GM12878 (cell line): ENCODE data around the gene NUDT16. TPM values are rescaled to one million over a fixed set of nuclear protein-coding genes. Genes with fewer than 3 reads are reported as not detected.

ENCODE experiments used
- ATAC-seq: fragments of 200-7000 bp; cut with Tn5 transposase; 3 replicates; pipeline ENCODE4 v1.9.1; 2020; ENCODE audit warnings: mild to moderate bottlenecking, moderate library complexity
- BruUV-seq: library from RNA; stranded (reverse); fragments of 400-500 nt; replicated peaks from 2 replicates; lab custom pipeline; 2021; lab: Mats Ljungman, UMichigan
- CTCF ChIA-PET: fragments of 300-600 bp; sonication (Branson Sonifier 250); formaldehyde crosslinking; extraction: SDS; loops from one replicate; lab custom pipeline; 2021; ENCODE audit warnings: inconsistent platforms; lab: Yijun Ruan, JAX
- POLR2A ChIA-PET: fragments of 350-600 bp; formaldehyde crosslinking; extraction: SDS; loops from one replicate; lab custom pipeline; 2021; ENCODE audit warnings: inconsistent platforms; lab: Charles Lee
- RAD21 ChIA-PET: fragments of 300-600 bp; sonication (Branson Sonifier 250); formaldehyde crosslinking; loops from one replicate; lab custom pipeline; 2023; ENCODE audit warnings: antibody characterized with exemption; ENCODE audit not compliant: unreplicated experiment; lab: Charles Lee
- SMC1A ChIA-PET: fragments of 300-600 bp; sonication (Branson Sonifier 250); formaldehyde crosslinking; loops from one replicate; lab custom pipeline; 2023; ENCODE audit not compliant: unreplicated experiment, uncharacterized antibody; lab: Charles Lee
- DNase-seq: peaks from one replicate; pipeline ENCODE4 v3.0.0-alpha.2; 2011; ENCODE audit warnings: low read depth, low spot score
- FAIRE-seq: peaks from 3 replicates; lab custom pipeline; 2011; peaks lifted over from hg19 to GRCh38; lab: Jason Lieb, UNC
- H2AFZ ChIP-seq: 2 replicates; pipeline ENCODE4 v1.6.0; 2011; ENCODE audit warnings: low read depth, low read length, control low read depth; ENCODE audit not compliant: control insufficient read depth
- H3K27ac ChIP-seq: 2 replicates; pipeline ENCODE4 v1.5.1; 2011; ENCODE audit warnings: control low read depth; ENCODE audit not compliant: control insufficient read depth, insufficient read depth
- H3K27me3 ChIP-seq, 2 experiments: replicated peaks in 1 of 2; 2 replicates each; pipeline versions ENCODE4 v1.6.0 to v1.6.1; 2011; ENCODE audit warnings: low read length in 1 of 2; ENCODE audit not compliant: control insufficient read depth in 2 of 2, insufficient read depth in 2 of 2
- H3K36me3 ChIP-seq, 2 experiments: 2 replicates each; pipeline ENCODE4 v1.5.1; 2011; ENCODE audit warnings: low read length in 1 of 2; ENCODE audit not compliant: control insufficient read depth in 2 of 2, insufficient read depth in 2 of 2
- H3K4me1 ChIP-seq: 2 replicates; pipeline ENCODE4 v1.6.1; 2011; ENCODE audit warnings: mild to moderate bottlenecking, low read length, moderate library complexity, mixed read lengths; ENCODE audit not compliant: control insufficient read depth, insufficient read depth
- H3K4me2 ChIP-seq: 2 replicates; pipeline ENCODE4 v1.6.0; 2011; ENCODE audit warnings: control low read depth; ENCODE audit not compliant: control insufficient read depth, insufficient read depth
- H3K4me3 ChIP-seq: fragments of 200-600 bp; sonication (generic); 2 replicates; pipeline ENCODE4 v1.5.1; 2016
- H3K79me2 ChIP-seq: 2 replicates; pipeline ENCODE4 v1.6.0; 2011; ENCODE audit warnings: low read length; ENCODE audit not compliant: control insufficient read depth, insufficient read depth
- H3K9ac ChIP-seq: 2 replicates; pipeline ENCODE4 v1.8.0; 2011; ENCODE audit warnings: low read length, control low read depth, mixed read lengths; ENCODE audit not compliant: control insufficient read depth, insufficient read depth
- H3K9me3 ChIP-seq: replicated peaks from 3 replicates; pipeline ENCODE4 v1.5.1; 2011; ENCODE audit warnings: mild to moderate bottlenecking, low read length; ENCODE audit not compliant: control insufficient read depth, insufficient read depth
- H4K20me1 ChIP-seq: 2 replicates; pipeline ENCODE4 v1.6.0; 2011; ENCODE audit not compliant: control insufficient read depth, insufficient read depth
- BMI1 ChIP-seq: fragments of 450-650 bp; IDR thresholded peaks from 2 replicates; pipeline ENCODE4 v1.6.1; 2016; ENCODE audit warnings: mild to moderate bottlenecking, moderate library complexity, borderline replicate concordance
- CUX1 ChIP-seq: IDR thresholded peaks from 2 replicates; pipeline ENCODE4 v1.6.1; 2012; ENCODE audit warnings: improper control_type of control experiment, low read depth, low read length; ENCODE audit not compliant: insufficient replicate concordance
- HDAC6 ChIP-seq: fragments of 200-600 bp; sonication (generic); IDR thresholded peaks from one replicate; pipeline ENCODE4 v1.8.0; 2017; ENCODE audit warnings: antibody characterized with exemption; ENCODE audit not compliant: unreplicated experiment
- IRF5 ChIP-seq: fragments of 450-650 bp; IDR thresholded peaks from 2 replicates; pipeline ENCODE4 v1.6.1; 2017; ENCODE audit warnings: borderline replicate concordance
- NFYB ChIP-seq: IDR thresholded peaks from 2 replicates; pipeline ENCODE4 v1.6.1; 2011; ENCODE audit warnings: low read depth, mild to moderate bottlenecking, low read length, improper control_type of control experiment, moderate library complexity; ENCODE audit not compliant: insufficient read depth
- POLR2AphosphoS5 ChIP-seq: IDR thresholded peaks from 2 replicates; pipeline ENCODE4 v1.6.1; 2011; ENCODE audit warnings: mild to moderate bottlenecking, low read length, inconsistent platforms
- STAT1 ChIP-seq: fragments of 450-650 bp; conservative IDR thresholded peaks from 2 replicates; pipeline ENCODE4 v1.6.1; 2014; ENCODE audit warnings: antibody characterized with exemption, mild to moderate bottlenecking
- SUZ12 ChIP-seq: fragments of 200-600 bp; sonication (generic); IDR thresholded peaks from one replicate; pipeline ENCODE4 v1.6.1; 2018; ENCODE audit warnings: antibody characterized with exemption, mild to moderate bottlenecking; ENCODE audit not compliant: unreplicated experiment
- TBL1XR1 ChIP-seq: IDR thresholded peaks from 2 replicates; pipeline ENCODE4 v1.6.1; 2012; ENCODE audit warnings: low read depth, low read length, improper control_type of control experiment
- WGBS: methylation state at CpG from one replicate; pipeline ENCODE4 v1.1.6; 2016; ENCODE audit warnings: low lambda C conversion rate; ENCODE audit not compliant: insufficient replicate concordance, insufficient coverage; ENCODE audit errors: missing lambda C conversion rate; 5-methylcytosine and 5-hydroxymethylcytosine counted together
- in situ Hi-C: fragments of 300-500 bp; cut with MboI; formaldehyde crosslinking; loops from 9 replicates; pipeline ENCODE4 v1.14.3; 2018; ENCODE audit warnings: mixed read lengths
- intact Hi-C: fragments of 100-400 bp; cut with micrococcal nuclease; formaldehyde crosslinking; loops from one replicate; pipeline ENCODE4 v1.14.2; 2022; ENCODE audit not compliant: unreplicated experiment
- polyA plus RNA-seq, 11 experiments: library from polyadenylated mRNA; depleted of rRNA in 4 of 11; unstranded in 6 of 11; stranded (reverse) in 5 of 11; fragments of >200 nt; fragmentation: Nextera tagmentation in 4 of 11; fragmentation: Illumina TruSeq in 1 of 11; extraction: Ambion mirVana in 4 of 11; extraction: Trizol in 1 of 11; gene quantifications; 1 replicate in 1 of 11; 2 replicates in 10 of 11; pipeline versions ENCODE4 v1.2.1 to v1.2.3, GENCODE V29; 2011 to 2016; ENCODE audit warnings: inconsistent platforms in 2 of 11, missing spikeins in 2 of 11, low read depth in 1 of 11
- total RNA-seq, 4 experiments: library from RNA; depleted of rRNA in 3 of 4; stranded (reverse); fragments of >200 nt in 3 of 4; fragmentation: Illumina TruSeq in 1 of 4; extraction: Trizol in 1 of 4; gene quantifications; 2 replicates each; pipeline versions ENCODE4 v1.2.1 to v1.2.3, GENCODE V29; 2013 to 2021
- TF ChIP-seq, protein P1 (sequence below): fragments of 450-650 bp; IDR thresholded peaks from 2 replicates; pipeline ENCODE4 v1.6.1; 2016; ENCODE audit warnings: mild to moderate bottlenecking

The NUDT16 gene
- total and polyA plus RNA-seq, 10 of the 15 experiments (the other 5 are each of a cell fraction or from before 2014, with no cell fraction given) = 1.4 to 16.6 (median 10.4) TPM

DNA sequence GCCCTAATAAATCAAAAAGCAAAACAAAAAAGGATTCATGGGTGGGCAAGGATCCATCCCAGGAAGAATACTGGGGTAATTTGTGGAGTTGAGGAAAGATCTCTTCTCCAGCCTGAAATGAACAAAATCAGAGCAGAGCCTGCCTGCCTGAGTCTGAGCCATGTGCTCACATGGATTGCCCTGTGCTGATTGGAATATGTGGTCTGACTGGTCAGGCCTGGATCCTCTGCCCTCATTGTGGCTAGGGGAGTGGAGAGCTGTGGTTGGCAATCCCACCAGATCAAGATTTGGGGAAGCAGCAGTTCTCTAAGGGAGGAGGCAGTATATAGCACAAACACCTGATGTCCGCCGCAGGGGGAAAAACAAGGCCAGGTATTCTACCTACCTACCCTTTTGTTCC lies 6.8 kb upstream of the NUDT16 start:
- no peak overlapping the region for H2AFZ ChIP-seq
- H3K36me3 ChIP-seq = no peaks in the 10 kb centered on the region
- 100% methylated on average over 2 of the region's 2 CpGs for WGBS
- no peak overlapping the region for H3K4me3 ChIP-seq
- no peaks in the 10 kb centered on the region for H3K79me2 ChIP-seq
- TF ChIP-seq SUZ12 (no peak), HDAC6 (no peak), POLR2AphosphoS5 (no peak), NFYB (no peak), CUX1 (no peak), TBL1XR1 (no peak), STAT1 (no peak), BMI1 (no peak), IRF5 (no peak)
- TF ChIP-seq, protein P1, sequence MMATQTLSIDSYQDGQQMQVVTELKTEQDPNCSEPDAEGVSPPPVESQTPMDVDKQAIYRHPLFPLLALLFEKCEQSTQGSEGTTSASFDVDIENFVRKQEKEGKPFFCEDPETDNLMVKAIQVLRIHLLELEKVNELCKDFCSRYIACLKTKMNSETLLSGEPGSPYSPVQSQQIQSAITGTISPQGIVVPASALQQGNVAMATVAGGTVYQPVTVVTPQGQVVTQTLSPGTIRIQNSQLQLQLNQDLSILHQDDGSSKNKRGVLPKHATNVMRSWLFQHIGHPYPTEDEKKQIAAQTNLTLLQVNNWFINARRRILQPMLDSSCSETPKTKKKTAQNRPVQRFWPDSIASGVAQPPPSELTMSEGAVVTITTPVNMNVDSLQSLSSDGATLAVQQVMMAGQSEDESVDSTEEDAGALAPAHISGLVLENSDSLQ = no peak
- no peak overlapping the region for H3K4me2 ChIP-seq
- no peak for FAIRE-seq
- ChIA-PET POLR2A (no interaction called here), CTCF (interaction anchor here (0.7 kb wide), 1 partner anchor 663 kb away, joined by 3 read pairs; no protein-coding TSS in a partner anchor), RAD21 (no interaction called here), SMC1A (no interaction called here)
- intact Hi-C loops (no loop called here), in situ Hi-C loops (no loop called here)
- H3K9ac ChIP-seq = no peak overlapping the region
- no peaks in the 10 kb centered on the region for H3K9me3 ChIP-seq
- no peak for ATAC-seq
- no TSS peak for BruUV-seq
- H3K4me1 ChIP-seq = no peaks in the 10 kb centered on the region
- H3K27me3 ChIP-seq = no peaks in the 10 kb centered on the region
- H3K27ac ChIP-seq = no peak overlapping the region
- no peak for DNase-seq
- H4K20me1 ChIP-seq = no peaks in the 10 kb centered on the region
